ENCODE results near the gene ACP7. TPM values are rescaled to one million over a fixed set of nuclear protein-coding genes. Genes with fewer than 3 reads are reported as not detected.

ACP7 gene
- total and polyA plus RNA-seq, 9 of the 15 experiments (the other 6 are each of a cell fraction or from before 2014, with no cell fraction given) = not detected

- intact Hi-C loops (cut with micrococcal nuclease) (no loop called here), in situ Hi-C loops (cut with MboI) (loop anchor here (10.0 kb wide), 1 partner anchor 147 kb away; no protein-coding TSS in a partner anchor)
- Histone ChIP-seq H3K4me2 (ENCODE audit: insufficient read depth, low read length) (no peak overlapping the region), H2AFZ (ENCODE audit: low read depth, low read length) (no peak overlapping the region), H3K9ac (ENCODE audit: insufficient read depth in 1 of 2, low read depth in 2 of 2, low read length in 2 of 2) (peak overlapping the region in 1 of 2 experiments; percentile 68; a peak in 2 of 4 replicates), H3K9me3 (replicated peaks; ENCODE audit: control insufficient read depth, insufficient read depth, low read depth, low read length) (no peaks in the 10 kb centered on the region), H3K4me3 (no peak overlapping the region), H3K27ac (ENCODE audit: extremely low read depth, low read depth, low read length) (no peak overlapping the region), H3K9me1 (ENCODE audit: control insufficient read depth, insufficient read depth, low read length) (no peaks in the 10 kb centered on the region), H3K4me1 (replicated peaks in 1 of 2; ENCODE audit: control insufficient read depth in 2 of 2, insufficient read depth in 2 of 2, low read length in 2 of 2) (peaks cover 0 to 22% of the 10 kb centered on the region in 2 experiments; a peak in 3 of 5 replicates), H3K36me3 (ENCODE audit: control insufficient read depth, insufficient read depth, low read length) (no peaks in the 10 kb centered on the region), H3K27me3 (ENCODE audit: control insufficient read depth in 2 of 2, insufficient read depth in 2 of 2, low read length in 2 of 2) (peaks cover 10 to 40% of the 10 kb centered on the region in 2 experiments; a peak in 3 of 5 replicates), H4K20me1 (replicated peaks; ENCODE audit: control insufficient read depth, insufficient read depth, low read length) (no peaks in the 10 kb centered on the region), H3K79me2 (ENCODE audit: control insufficient read depth, insufficient read depth, low read length) (no peaks in the 10 kb centered on the region)
- ATAC-seq (peak; percentile 66), DNase-seq (ENCODE audit: extremely low read depth in 1 of 4, low spot score in 3 of 4) (peak; percentile 45 to 55 (median 48)), FAIRE-seq (no peak)
- TF ChIP-seq TSHZ1 (CRISPR knock-in tag; IDR thresholded peaks at IDR 0.05) (no peak), NR2F6 (CRISPR knock-in tag; IDR thresholded peaks at IDR 0.05) (no peak), U2AF1 (optimal IDR thresholded peaks at IDR 0.05; ENCODE audit: low read depth, low read length) (no peak), MAZ (CRISPR knock-in tag; conservative IDR thresholded peaks at IDR 0.05 in 1 of 2, IDR thresholded peaks at IDR 0.05 in 1 of 2) (no peak), MAFK (IDR thresholded peaks at IDR 0.05; ENCODE audit: low read length) (no peak), RCOR1 (IDR thresholded peaks at IDR 0.05; ENCODE audit: borderline replicate concordance in 1 of 2, low read depth in 2 of 2, low read length in 2 of 2) (no peak), NFIC (IDR thresholded peaks at IDR 0.05) (peak; percentile 75)
- WGBS (ENCODE audit: insufficient coverage, low coverage, missing lambda C conversion rate) = 10% methylated on average over 10 of the region's 18 CpGs
- CTCF ChIA-PET (ENCODE audit: low intra/inter-chr PET ratio) = no interaction called here
- BruUV-seq (replicated peaks) = no TSS peak
- POLR2A ChIA-PET = no interaction called here
These were observed 27.5 kb downstream of the ACP7 start for GRCh38 chr19:39111593-39112199.

Measured in K562 (cell line).